Kidney capillary endothelial cell (primary cell): ENCODE data around the gene AOPEP.

Experiments used
- DNase-seq: peaks from one replicate; pipeline ENCODE4 v3.0.0-alpha.2; 2018; ENCODE audit warnings: low spot score

Gene AOPEP

DNA sequence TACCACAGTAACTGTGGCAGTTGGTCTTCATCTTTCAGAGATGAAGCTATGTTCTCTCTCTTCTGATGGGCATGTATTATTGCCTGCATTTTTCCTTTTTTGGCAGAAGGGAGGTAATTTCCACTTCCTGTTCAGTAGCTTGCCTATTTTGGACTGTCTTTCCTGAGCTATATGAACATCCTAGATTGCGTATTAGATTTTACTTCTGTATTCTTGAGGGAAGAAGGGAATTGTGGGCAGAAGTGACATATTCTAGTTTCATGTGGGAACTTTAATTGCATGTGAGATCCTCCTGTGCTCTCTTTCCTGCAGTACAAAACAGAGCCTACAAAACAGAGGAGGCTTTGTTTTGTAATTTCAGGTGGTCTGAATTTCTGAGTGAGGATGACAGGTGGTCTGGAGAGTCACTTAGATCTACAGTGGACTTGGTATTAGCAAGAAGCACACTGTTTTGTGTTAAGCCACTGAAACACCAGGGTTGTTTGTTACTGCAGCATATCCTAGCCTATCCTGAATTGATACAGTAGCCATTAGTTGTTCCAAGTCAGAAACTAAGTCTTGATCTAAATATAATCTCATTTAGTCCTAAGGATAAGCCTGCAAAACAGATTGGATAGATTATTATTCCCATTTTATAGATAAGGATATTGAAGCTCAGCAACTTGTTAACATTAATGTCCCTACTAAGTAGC, 68.1 kb downstream of the AOPEP start:
- no peak for DNase-seq

DNA sequence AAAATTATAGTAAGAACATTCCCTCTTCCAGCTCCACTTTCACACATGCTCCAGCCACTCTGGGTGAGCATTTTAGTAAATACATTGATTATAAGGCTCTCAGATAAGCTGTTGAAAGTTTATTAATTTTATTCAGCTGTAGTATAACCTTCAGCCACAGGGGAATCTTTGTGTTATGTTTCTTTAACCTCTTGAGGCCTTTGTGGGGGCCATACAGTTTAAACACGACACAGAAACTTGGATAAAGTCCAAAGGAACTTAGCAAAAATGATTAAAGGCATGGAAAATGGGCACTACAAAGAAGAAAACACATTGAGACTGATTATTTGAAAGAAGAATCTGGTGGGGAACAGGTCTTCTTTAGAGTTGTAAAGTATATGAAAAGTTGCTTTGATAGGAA, 70.2 kb downstream of the AOPEP start:
- no peak for DNase-seq

DNA sequence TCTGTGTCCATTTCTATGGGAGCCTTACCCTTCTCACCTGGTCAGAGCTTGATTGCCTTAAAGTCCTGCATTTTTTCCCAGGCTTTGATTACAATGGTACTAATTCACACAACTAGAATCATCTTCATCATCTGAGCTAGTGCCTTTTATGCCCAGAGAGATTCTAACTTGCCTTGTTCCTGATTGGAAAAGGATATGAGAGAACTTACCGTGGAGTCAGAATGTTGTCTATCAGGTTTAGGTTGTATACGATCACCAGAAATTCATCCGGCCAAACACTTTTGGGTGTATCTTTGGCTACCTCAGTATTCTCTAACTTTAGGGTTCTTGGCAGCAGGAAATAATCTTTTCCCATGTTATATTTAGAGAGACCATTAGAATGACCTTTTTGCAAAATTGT, 71.7 kb downstream of the AOPEP start:
- DNase-seq, result no peak

DNA sequence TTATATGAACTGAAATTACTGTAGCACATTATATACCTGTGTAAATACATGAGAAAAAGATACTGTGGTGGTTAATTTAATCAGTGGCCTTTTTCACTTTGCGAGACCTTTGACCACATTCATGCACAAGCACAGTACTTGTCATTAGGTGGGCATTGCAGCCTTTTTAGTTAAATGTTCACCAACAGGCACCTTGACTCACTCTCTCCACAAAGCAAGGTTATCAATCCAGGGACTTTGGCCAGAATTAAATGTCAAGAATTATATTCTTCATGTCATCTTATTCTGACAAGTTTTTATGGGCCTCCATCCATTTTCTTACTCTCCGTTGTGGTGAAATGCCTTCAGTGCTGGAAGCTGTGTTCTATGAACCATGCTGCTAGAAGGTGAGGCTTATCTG, 72.2 kb downstream of the AOPEP start:
- no peak for DNase-seq

DNA sequence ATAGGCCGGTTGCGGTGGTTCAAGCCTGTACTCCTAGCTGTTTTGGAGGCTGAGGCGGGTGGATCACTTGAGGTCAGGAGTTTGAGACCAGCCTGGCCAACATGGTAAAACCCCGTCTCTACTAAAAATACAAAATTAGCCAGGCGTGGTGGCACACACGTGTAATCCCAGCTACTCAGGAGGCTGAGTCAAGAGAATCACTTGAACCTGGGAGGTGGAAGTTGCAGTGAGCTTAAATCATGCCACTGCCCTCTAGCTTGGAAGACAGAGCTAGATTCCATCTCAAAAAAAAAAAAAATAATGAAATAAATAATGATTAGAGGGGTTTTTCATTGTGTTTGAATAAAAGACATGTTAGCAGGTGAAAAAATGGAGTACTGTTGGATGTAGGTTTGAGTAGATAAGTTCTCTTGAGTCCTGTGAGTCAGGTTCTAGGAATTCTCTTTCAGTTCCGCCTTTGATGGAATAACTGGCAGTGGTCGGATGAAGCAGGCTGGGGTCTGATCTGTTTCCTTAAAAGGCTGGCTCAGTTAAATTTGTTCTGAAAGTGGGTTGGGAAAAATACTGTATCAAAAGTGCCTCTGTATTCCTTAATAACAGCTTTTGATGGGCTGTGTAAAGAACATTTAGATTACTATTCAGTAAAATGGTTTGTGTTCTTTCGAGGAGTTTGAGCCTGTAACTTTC, 73.2 kb downstream of the AOPEP start:
- no peak for DNase-seq

DNA sequence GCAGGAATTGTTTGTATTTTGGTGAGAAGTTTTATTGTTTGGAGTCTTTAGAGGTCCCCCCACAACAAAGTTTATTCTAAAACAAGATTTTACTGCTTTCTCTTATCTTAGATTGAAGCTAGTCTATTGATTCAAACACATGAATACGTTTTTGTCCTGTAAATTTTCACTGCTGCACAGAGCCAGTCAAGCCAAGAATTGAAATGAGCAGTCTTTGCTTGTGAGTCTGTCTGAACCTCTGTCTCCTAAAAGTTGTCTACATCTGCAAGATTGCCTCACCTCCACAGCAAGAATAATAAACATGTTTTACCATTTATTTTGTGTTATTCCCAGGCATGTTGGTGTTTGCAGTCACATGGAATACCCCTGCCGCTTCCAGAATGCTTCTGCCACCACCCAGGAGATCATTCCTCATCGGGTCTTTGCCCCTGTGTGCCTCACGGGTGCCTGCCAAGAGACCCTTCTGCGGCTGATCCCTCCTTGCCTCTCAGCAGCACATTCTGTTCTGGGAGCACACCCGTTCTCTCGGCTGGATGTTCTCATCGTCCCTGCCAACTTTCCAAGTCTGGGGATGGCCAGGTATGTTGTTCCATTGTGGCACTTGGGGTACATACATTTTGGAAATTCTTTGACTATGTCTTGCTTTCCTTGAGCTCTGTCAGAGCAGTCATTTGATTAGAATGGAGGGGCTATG, 74.1 kb downstream of the AOPEP start:
- DNase-seq, result no peak

DNA sequence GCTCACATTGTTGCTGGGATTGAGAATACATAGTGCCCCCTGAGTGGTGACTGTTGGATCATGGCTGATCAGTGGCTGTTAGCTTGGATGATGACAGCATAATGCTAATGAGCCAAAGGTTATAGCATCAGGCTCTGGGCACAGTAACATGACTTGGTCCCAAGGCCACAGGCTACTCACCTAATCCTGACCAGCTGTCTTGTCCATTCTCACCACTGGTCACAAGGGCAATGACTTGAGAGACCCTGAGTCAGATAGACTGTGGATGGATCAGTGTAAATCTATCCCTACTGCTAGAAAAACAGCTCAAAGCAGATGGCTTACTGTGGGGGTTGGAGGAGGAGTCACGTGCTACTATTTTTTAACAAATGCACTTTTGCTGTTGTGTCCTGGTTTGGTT, 74.7 kb downstream of the AOPEP start:
- no peak for DNase-seq

DNA sequence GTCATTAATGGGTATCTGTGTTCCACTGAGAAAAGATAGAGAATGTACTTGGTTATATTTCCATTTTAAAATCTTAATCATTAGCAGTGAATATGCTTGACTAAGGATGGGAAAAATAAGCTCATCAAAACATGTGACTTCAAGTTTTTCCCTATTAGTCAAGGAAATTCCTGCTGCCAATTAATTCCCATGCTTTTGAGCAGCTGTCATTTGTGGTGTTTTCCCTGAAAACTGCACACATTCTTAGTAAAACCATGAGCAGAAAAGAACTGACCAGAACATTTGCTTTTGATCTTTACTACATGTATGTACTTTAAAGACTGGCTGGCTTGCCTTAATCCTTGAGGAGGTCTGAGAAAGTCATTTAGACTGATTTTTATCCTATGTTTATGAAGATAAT, 75.2 kb downstream of the AOPEP start:
- no peak for DNase-seq

DNA sequence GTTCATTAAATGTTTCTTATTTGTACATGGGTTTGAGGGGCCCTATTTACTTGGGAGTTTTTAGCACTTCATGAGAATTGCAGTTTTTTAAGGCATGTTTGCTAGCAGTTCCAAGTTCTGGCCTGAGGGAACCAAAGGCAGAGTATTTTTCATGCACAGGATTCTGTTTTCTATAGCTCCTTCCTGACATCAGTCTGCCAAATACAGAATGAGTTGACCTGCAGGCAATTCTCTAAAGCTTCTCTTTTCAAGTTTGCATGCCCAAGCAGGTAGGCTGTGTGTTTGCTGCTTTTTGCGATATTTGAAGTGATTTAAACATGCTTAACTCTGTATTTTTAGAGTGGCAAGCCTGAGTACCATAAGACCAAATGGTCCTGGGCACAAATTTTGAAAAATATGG, 75.8 kb downstream of the AOPEP start:
- no peak for DNase-seq

DNA sequence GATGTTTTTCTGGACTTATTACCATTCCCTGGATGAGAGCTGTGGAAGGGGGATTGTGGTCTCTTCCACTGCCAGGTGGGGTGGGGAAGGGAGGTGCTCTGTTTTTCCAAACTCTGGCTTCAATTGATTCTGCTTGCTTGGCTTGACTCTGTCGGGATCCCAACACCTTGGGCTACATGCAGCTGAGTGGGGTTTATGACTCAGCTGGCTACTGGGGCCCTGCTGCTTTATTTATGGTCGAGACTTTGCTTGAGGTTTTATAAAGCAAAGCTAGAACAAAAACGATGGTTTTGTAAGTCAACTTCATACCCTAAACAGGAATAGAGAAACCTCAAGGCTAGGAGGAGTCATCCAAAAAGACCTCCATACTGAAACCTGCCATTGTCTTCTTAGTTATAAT, 76.3 kb downstream of the AOPEP start:
- DNase-seq, result no peak

DNA sequence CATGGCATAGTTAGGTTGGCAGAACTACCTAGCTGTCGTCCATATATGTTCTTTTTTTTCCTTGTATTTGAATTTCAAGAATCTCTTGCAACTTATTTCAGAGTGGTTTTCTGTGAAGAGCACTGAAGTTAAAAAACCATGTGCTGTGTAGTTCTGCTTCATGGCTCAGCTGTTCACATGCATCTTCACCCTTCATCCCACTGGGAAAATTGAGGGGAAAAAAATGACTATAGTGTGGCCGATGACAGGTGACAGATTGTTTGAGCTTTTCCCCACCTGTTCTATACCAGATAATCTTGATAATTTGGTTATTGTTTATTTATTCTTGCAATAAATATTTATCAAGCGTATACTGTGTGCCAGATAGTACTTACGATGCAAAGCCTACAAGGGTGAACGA, 77.8 kb downstream of the AOPEP start:
- no peak for DNase-seq

DNA sequence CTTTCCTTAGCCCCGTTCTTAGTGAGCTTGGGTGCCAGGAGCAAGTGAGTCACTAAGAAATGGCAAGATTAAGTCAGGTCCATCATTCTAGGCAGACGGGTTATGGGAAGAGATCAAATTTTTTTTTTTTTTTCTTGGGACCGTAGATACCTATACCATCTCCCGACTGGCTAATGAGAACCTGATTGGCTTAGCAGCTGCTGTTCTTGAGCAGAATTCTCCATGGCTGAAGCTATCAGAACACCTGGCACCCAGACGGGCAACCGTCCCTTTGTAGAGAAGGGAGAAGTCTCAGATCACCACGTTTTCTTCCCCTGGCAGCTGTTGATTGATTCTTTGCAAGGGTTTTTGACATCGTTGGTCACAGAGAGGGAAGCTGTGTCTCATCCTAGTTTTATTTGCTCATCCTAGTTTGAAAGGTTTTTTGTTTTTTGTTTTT, 78.6 kb downstream of the AOPEP start:
- DNase-seq, result no peak

DNA sequence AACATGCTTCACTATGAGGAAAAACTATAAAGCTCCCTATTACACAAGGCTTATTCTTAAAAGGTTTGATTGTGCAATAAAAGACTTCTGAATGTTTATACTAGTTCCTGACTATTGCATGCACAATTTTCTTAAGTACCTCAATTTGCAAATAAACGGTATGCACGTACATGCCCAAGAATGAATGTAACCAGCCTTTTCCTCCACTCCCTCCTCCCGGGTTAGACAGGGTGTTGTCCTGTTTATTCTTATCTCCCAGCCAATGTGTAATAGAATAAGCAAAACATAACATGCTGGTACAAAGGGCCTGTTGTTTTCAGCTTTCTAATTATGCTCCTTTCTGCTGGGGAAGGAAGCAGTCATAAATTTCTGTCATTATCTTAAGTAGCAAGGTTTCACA, 79.1 kb downstream of the AOPEP start:
- DNase-seq, result no peak

DNA sequence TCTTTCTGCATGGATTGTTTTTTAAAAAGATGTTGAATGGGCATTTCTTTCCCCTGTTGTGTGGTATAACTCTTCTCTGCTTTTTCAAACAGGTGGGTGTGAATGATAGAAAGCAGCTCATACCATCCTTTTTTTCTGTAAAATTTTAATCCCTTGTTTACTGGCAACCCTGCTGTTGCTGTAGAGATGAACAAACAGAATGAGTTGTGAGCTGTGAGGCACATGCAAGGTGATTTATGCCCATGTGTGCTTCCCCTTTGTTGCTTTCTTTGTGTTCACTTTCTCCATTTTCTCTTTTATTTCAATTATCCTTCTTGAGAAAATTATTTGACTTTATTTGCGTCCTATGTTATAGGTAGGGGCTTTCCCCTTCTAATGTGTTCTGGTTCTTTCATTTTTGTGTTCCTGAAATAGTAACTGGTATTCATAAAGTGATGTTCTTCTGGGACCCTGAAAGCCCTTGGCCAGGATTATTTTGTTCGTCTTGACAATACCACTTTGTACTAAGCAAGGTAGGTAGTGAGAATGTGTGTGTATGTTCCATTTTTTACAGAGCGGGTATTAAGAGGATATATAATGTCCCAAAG, 79.9 kb downstream of the AOPEP start:
- no peak for DNase-seq

DNA sequence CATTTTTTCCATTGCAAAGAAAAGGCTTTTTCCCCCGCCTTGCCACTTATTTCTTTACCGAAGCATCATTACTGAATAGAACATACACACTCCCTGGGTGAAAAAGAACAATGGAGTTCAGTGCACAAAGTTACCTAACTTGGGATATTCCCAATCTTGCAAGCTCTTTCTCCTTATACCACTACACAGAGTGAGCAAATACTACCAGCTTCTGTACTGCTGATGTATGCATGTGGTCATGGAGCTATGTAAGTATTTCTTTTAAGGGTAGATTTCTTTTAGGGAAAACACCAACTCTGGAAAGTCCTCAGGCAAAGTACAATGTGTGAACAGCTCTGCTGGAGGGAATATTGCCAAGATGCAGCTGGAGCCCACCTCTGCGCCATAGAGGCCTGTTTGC, 81.1 kb downstream of the AOPEP start:
- DNase-seq, result no peak

DNA sequence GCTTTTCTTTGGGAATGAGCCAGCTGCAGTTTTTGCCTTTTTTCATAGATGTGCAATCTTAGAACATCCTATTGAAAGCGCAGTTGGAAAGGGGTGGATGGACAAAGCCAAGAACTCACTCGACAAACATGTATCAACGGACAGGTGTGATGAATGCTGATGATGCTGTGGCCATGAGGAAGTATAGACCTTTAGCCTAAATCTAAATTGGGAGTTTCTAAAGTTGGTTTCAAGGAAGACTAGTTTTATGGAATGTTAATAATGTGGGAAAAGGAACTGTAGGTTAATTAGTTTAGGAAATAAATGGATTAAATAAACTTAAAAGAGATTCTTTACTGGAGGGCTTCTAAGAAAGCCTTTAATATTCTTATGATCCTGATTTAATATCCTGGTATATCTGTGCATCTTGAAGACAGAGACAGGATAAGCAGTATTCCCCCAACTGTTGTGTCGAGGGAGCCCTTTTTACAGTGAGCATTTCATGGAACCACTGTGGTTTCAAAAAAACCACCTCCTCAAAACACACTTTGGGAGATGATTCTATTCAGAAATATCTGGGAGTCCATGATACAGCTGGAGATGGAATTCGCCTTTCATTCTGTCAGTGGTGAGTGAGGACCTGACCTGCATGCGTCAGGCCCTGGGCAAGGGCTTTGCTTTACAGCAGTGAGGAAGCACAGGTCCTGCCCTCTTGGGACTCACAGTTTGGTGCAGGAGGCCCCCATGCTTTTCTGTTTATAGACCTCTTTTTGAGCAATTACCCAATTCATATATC, 82.6 kb downstream of the AOPEP start:
- no peak for DNase-seq

DNA sequence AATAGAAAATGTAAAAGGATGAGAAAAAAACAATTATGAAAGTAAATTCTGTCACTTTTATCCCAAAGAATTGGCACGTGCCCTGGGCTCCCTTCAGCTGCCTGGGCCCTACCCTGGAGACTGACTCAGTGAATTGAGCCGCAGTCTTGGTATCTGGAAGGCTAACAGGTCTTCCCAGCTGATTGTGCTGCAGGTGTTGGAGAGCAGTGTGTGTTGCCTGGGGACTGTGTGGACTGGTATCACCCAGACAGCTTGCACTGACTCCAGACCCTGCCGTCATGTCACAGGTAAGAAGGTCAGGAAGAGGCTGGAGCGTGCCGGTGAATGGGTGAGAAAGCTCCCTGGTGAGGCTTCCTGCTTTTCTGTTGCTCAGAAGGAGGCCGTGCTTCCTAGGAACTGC, 83.3 kb downstream of the AOPEP start:
- DNase-seq, result no peak

DNA sequence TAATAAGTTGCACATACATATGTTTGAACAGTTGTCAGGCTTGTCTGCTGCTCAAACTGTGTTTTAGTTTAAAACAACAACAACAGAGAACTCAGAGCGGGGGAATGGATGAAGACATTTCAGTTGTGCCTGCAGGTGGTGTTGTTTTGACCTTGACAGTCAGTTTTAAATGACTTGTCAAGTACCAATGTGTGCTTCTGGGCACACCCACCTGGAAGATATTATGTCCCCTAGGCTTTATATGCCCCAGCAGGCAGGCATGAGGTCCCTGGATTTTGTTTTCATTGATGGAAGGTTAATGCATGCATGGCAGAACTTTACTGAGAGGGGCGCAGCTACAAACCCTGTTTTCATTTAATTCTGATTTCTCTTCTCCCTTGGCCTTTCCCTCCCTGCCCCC, 84.6 kb downstream of the AOPEP start:
- no peak for DNase-seq

DNA sequence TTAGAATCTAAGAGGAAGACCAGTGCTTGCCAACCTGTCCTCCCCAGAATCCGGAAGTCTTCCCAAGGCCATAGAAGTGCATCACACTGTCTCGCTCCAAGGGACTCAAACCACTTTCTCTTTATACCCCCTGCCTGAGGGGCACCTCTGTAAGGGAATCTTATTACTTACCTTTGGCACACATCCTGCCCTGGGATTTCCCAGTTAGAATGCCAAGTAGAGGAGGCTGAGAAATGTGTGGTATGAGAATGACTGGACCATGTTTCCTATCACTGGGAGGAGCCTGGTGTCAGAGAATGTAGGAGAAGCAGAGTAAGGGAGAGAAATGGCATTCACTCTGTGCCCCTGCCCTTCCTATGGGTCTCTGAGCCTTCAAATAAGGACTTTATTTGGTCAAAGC, 85.8 kb downstream of the AOPEP start:
- DNase-seq, result no peak

DNA sequence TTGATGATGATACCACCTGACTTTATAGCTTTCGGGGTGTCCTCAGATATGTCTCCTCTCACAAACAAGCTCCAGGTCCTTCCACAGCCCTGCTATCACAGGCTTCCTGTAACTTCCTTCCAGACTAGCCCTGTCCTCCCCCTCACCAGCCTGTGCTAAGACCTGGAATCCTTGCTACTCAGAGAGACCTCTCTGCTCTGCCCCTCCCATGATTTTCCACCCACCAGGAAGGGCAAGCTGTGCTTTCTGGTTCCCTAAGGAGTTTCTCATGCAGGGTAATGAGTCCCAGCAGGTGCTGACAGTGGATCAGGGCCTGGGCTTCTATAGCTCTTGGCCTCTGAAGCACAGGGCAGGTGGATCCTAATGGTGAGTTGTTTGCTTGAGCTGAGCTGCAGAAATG, 86.9 kb downstream of the AOPEP start:
- DNase-seq, result no peak

DNA sequence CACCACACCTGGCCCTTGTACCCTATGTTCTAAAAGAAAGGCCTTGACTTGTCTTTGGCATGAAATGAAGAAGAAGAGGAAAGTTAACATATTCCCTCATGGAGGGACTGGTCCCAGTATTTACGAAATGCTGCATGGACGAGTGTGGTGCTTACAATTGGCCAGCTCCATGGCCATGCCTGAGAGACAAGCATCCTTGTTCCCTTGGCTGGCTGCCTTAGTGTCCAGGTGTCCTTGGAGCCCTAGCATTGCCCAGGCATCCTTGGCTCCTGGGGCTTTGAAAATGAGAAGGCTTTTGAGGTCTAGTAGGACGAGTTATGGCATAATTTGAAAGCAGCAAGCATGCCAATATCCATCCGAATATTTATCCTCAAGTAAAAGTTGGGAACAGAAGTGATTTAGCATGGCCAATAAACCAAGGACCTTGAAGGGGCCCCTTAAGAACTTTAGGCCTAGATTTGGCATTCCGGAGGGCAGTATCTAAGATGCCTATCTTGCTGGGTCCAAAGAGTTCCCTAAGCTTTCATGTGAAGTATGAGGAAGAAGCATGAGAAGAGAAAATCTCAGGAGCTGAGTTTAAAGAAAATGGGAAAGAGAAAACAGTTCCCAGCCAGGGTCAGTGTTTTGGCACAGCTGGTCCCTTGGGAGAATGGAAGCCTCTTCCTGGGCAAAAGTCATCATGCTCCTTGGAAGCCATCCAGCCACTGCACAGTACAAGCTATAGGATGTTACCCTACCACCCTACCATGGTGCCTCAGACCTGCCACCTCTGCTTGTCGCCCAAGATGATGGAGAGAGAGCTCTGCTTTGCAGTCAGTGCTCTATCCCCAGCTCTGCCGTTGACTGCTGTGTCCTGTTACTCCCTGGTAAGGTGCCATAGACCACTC, 91.0 kb downstream of the AOPEP start:
- no peak for DNase-seq
